K562 (cell line): ENCODE data around the gene PRDM16. TPM values are rescaled to one million over a fixed set of nuclear protein-coding genes. Genes with fewer than 3 reads are reported as not detected.

Source experiments
- CSDE1 ChIP-seq, 2 experiments: fragments of 450-650 bp; IDR thresholded peaks; 2 replicates each; pipeline ENCODE4 v1.6.1; 2016; ENCODE audit warnings: mild to moderate bottlenecking in 1 of 2
- PHF21A ChIP-seq: fragments of 450-650 bp; IDR thresholded peaks from 2 replicates; pipeline ENCODE4 v1.6.1; 2017; ENCODE audit warnings: low read depth, borderline replicate concordance
- XRCC4 ChIP-seq: IDR thresholded peaks from one replicate; pipeline ENCODE4 v1.6.1; 2011; ENCODE audit not compliant: insufficient read depth, insufficient read length; ENCODE audit errors: extremely low read depth
- ZNF830 ChIP-seq: fragments of 250-450 bp; sonication (Bioruptor Pico); IDR thresholded peaks from 2 replicates; pipeline ENCODE4 v1.5.0; 2021; ENCODE audit warnings: mild to moderate bottlenecking
- polyA plus RNA-seq, 8 experiments: library from polyadenylated mRNA; depleted of rRNA in 4 of 8; stranded (reverse) in 5 of 8; unstranded in 3 of 8; fragments of >200 nt; fragmentation: Nextera tagmentation in 2 of 8; fragmentation: Illumina TruSeq in 1 of 8; extraction: Ambion mirVana in 2 of 8; extraction: Trizol in 1 of 8; gene quantifications; 2 replicates each; pipeline versions ENCODE4 v1.2.1 to v1.2.3, GENCODE V29; 2011 to 2014; ENCODE audit warnings: inconsistent platforms in 1 of 8, missing spikeins in 1 of 8
- total RNA-seq, 7 experiments: library from RNA; depleted of rRNA in 6 of 7; stranded (reverse); fragments of >200 nt in 6 of 7; fragmentation: Illumina TruSeq in 2 of 7; extraction: Trizol in 2 of 7; gene quantifications; 2 replicates each; pipeline versions ENCODE4 v1.2.1 to v1.2.3, GENCODE V29; 2011 to 2021; ENCODE audit warnings: low replicate concordance in 1 of 7
- TF ChIP-seq, protein P1 (sequence below), 2 experiments: fragments of 450-650 bp in 1 of 2; sonication (generic) in 1 of 2; formaldehyde crosslinking in 1 of 2; IDR thresholded peaks; 2 replicates each; pipeline versions ENCODE4 v1.7.1 to v1.9.0; 2016 to 2022; ENCODE audit warnings: inconsistent platforms in 1 of 2, mild to moderate bottlenecking in 1 of 2, missing genetic modification reagents in 1 of 2
- TF ChIP-seq, protein P2 (sequence below), 2 experiments: fragments of 250-450 bp in 1 of 2; fragments of 450-650 bp in 1 of 2; sonication (Bioruptor Pico) in 1 of 2; IDR thresholded peaks; 2 replicates each; pipeline versions ENCODE4 v1.6.1 to v1.8.0; 2016 to 2021; ENCODE audit warnings: mild to moderate bottlenecking in 2 of 2, moderate library complexity in 2 of 2, missing compliant biosample characterization in 1 of 2, missing genetic modification characterization in 1 of 2

Gene PRDM16
- total and polyA plus RNA-seq, 9 of the 15 experiments (the other 6 are each of a cell fraction or from before 2014, with no cell fraction given): 0.10 to 0.27 TPM; not detected in 7

DNA sequence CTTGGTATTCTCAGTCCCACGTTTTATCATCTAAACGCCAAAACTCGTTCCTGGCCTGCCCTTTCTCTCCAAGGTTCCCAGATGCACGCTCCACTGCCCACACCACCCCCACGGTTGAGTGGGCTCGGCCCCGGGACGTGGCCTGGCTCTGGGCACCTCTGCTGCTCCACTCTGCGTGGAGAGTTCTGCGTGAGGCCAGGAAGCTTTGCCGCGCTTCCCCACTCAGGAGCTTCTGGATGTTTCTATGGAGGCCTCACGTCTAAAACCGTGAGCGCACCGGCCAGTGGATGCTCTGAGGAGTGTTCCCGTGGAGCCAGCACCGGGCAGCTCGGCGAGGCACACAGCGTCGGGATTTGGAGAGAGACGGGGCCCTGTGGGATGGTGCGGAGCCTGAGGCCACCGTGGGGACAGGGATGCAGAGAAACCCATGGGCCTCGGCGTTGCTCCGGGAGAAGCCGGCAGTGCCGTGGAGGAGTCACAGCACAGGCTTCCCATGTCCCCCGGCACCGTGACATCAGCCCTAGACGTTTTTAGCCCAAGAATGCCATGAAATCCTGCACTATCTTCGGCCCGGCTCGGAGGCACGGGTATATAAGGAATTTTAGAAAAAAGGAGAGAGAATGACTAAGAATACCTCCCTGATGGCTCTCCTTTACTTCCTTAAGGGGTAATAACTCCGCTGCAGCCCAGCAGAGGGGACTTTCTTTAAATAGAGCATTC lies 125.9 kb downstream of the PRDM16 start (continued):
- TF ChIP-seq, protein P1, sequence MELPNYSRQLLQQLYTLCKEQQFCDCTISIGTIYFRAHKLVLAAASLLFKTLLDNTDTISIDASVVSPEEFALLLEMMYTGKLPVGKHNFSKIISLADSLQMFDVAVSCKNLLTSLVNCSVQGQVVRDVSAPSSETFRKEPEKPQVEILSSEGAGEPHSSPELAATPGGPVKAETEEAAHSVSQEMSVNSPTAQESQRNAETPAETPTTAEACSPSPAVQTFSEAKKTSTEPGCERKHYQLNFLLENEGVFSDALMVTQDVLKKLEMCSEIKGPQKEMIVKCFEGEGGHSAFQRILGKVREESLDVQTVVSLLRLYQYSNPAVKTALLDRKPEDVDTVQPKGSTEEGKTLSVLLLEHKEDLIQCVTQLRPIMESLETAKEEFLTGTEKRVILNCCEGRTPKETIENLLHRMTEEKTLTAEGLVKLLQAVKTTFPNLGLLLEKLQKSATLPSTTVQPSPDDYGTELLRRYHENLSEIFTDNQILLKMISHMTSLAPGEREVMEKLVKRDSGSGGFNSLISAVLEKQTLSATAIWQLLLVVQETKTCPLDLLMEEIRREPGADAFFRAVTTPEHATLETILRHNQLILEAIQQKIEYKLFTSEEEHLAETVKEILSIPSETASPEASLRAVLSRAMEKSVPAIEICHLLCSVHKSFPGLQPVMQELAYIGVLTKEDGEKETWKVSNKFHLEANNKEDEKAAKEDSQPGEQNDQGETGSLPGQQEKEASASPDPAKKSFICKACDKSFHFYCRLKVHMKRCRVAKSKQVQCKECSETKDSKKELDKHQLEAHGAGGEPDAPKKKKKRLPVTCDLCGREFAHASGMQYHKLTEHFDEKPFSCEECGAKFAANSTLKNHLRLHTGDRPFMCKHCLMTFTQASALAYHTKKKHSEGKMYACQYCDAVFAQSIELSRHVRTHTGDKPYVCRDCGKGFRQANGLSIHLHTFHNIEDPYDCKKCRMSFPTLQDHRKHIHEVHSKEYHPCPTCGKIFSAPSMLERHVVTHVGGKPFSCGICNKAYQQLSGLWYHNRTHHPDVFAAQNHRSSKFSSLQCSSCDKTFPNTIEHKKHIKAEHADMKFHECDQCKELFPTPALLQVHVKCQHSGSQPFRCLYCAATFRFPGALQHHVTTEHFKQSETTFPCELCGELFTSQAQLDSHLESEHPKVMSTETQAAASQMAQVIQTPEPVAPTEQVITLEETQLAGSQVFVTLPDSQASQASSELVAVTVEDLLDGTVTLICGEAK (IDR thresholded peaks at IDR 0.05): no peak
- TF ChIP-seq, protein P1 (CRISPR knock-in tag; IDR thresholded peaks at IDR 0.05): no peak
- TF ChIP-seq, protein P2, sequence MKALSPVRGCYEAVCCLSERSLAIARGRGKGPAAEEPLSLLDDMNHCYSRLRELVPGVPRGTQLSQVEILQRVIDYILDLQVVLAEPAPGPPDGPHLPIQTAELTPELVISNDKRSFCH (CRISPR knock-in tag; IDR thresholded peaks at IDR 0.05): no peak
- TF ChIP-seq, protein P2 (tag; IDR thresholded peaks at IDR 0.05): no peak
- TF ChIP-seq PHF21A: no peak
- TF ChIP-seq ZNF830 (CRISPR knock-in tag): no peak
- TF ChIP-seq XRCC4: no peak
- no peak for TF ChIP-seq CSDE1 (IDR thresholded peaks at IDR 0.05)
